MM.1S (cell line): ENCODE data around the gene CERS1.

Experiments used
- DNase-seq: peaks from one replicate; pipeline ENCODE4 v3.0.0-alpha.2; 2015
- H2AFZ ChIP-seq: fragments of 300-600 bp; sonication (generic); 2 replicates; pipeline ENCODE4 v1.6.0; 2016; ENCODE audit warnings: antibody characterized with exemption, low read length
- H3F3A ChIP-seq: fragments of 300-600 bp; sonication (generic); 2 replicates; pipeline ENCODE4 v1.6.1; 2016; ENCODE audit warnings: mild to moderate bottlenecking, antibody characterized with exemption, low read length, moderate library complexity, mixed read lengths; ENCODE audit not compliant: insufficient read depth
- H3K27ac ChIP-seq: fragments of 300-600 bp; sonication (generic); 2 replicates; pipeline ENCODE4 v1.5.1; 2016; ENCODE audit warnings: mild to moderate bottlenecking, low read length
- H3K27me3 ChIP-seq: fragments of 300-600 bp; sonication (generic); replicated peaks from 2 replicates; pipeline ENCODE4 v1.6.0; 2016; ENCODE audit warnings: low read length; ENCODE audit not compliant: insufficient read depth
- H3K36me3 ChIP-seq: fragments of 300-600 bp; sonication (generic); replicated peaks from 2 replicates; pipeline ENCODE4 v1.6.1; 2016; ENCODE audit warnings: mild to moderate bottlenecking, low read length, mixed read lengths; ENCODE audit not compliant: insufficient read depth
- H3K4me1 ChIP-seq: fragments of 300-600 bp; sonication (generic); 2 replicates; pipeline ENCODE4 v1.6.1; 2016; ENCODE audit warnings: low read length, mixed read lengths
- H3K4me2 ChIP-seq: fragments of 300-600 bp; sonication (generic); 2 replicates; pipeline ENCODE4 v1.6.0; 2016; ENCODE audit warnings: low read depth, low read length
- H3K4me3 ChIP-seq: fragments of 300-600 bp; sonication (generic); 2 replicates; pipeline ENCODE4 v1.5.1; 2016; ENCODE audit warnings: low read length, mixed read lengths
- H3K79me2 ChIP-seq: fragments of 300-600 bp; sonication (generic); 2 replicates; pipeline ENCODE4 v1.6.1; 2016; ENCODE audit warnings: mixed run types, low read length, mixed read lengths
- H3K9ac ChIP-seq: fragments of 300-600 bp; sonication (generic); 2 replicates; pipeline ENCODE4 v1.6.1; 2016; ENCODE audit warnings: low read length, mixed read lengths
- H3K9me2 ChIP-seq: fragments of 300-600 bp; sonication (generic); replicated peaks from 2 replicates; pipeline ENCODE4 v1.6.1; 2016; ENCODE audit warnings: mild to moderate bottlenecking, low read length, mixed read lengths; ENCODE audit not compliant: insufficient read depth
- H3K9me3 ChIP-seq: fragments of 300-600 bp; sonication (generic); replicated peaks from 2 replicates; pipeline ENCODE4 v1.6.1; 2016; ENCODE audit warnings: mild to moderate bottlenecking, low read length, mixed read lengths; ENCODE audit not compliant: insufficient read depth
- H4K20me1 ChIP-seq: fragments of 300-600 bp; sonication (generic); 2 replicates; pipeline ENCODE4 v1.6.1; 2016; ENCODE audit warnings: mild to moderate bottlenecking, low read length, moderate library complexity, mixed read lengths; ENCODE audit not compliant: insufficient read depth
- EZH2 ChIP-seq: fragments of 300-600 bp; sonication (generic); optimal IDR thresholded peaks from 2 replicates; pipeline ENCODE3; 2017; ENCODE audit warnings: low read depth, mild to moderate bottlenecking, antibody characterized with exemption, low read length, mixed read lengths
- EZH2phosphoT487 ChIP-seq: fragments of 300-600 bp; sonication (generic); IDR thresholded peaks from 2 replicates; pipeline ENCODE4 v1.6.1; 2018; ENCODE audit warnings: antibody characterized with exemption, low read length
- TF ChIP-seq, protein P1 (sequence below): fragments of 300-600 bp; sonication (generic); IDR thresholded peaks from 2 replicates; pipeline ENCODE4 v1.5.1; 2016; ENCODE audit warnings: antibody characterized with exemption, low read length, mixed read lengths

Gene CERS1

GRCh38 chr19:18932216-18932841, 36.4 kb upstream of the CERS1 start:
- no peaks in the 10 kb centered on the region for H3K27me3 ChIP-seq
- H3K27ac ChIP-seq = no peak overlapping the region
- no peak overlapping the region for H3K4me3 ChIP-seq
- no peaks in the 10 kb centered on the region for H3K36me3 ChIP-seq
- H3F3A ChIP-seq = peaks cover 7% of the 10 kb centered on the region; the same call in 1 of the 2 replicates
- DNase-seq = peak; percentile 38
- H3K9ac ChIP-seq = no peak overlapping the region
- no peaks in the 10 kb centered on the region for H3K4me1 ChIP-seq
- H2AFZ ChIP-seq = no peak overlapping the region
- peak overlapping the region; percentile 41; the same call in 1 of the 2 replicates for H3K4me2 ChIP-seq
- peaks cover 8% of the 10 kb centered on the region; the same call in 1 of the 2 replicates for H3K79me2 ChIP-seq
- TF ChIP-seq EZH2 = no peak
- TF ChIP-seq, protein P1, sequence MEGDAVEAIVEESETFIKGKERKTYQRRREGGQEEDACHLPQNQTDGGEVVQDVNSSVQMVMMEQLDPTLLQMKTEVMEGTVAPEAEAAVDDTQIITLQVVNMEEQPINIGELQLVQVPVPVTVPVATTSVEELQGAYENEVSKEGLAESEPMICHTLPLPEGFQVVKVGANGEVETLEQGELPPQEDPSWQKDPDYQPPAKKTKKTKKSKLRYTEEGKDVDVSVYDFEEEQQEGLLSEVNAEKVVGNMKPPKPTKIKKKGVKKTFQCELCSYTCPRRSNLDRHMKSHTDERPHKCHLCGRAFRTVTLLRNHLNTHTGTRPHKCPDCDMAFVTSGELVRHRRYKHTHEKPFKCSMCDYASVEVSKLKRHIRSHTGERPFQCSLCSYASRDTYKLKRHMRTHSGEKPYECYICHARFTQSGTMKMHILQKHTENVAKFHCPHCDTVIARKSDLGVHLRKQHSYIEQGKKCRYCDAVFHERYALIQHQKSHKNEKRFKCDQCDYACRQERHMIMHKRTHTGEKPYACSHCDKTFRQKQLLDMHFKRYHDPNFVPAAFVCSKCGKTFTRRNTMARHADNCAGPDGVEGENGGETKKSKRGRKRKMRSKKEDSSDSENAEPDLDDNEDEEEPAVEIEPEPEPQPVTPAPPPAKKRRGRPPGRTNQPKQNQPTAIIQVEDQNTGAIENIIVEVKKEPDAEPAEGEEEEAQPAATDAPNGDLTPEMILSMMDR = no peak
- TF ChIP-seq EZH2phosphoT487 = no peak
- no peaks in the 10 kb centered on the region for H3K9me3 ChIP-seq
- no peaks in the 10 kb centered on the region for H4K20me1 ChIP-seq
- H3K9me2 ChIP-seq = no peaks in the 10 kb centered on the region

DNA sequence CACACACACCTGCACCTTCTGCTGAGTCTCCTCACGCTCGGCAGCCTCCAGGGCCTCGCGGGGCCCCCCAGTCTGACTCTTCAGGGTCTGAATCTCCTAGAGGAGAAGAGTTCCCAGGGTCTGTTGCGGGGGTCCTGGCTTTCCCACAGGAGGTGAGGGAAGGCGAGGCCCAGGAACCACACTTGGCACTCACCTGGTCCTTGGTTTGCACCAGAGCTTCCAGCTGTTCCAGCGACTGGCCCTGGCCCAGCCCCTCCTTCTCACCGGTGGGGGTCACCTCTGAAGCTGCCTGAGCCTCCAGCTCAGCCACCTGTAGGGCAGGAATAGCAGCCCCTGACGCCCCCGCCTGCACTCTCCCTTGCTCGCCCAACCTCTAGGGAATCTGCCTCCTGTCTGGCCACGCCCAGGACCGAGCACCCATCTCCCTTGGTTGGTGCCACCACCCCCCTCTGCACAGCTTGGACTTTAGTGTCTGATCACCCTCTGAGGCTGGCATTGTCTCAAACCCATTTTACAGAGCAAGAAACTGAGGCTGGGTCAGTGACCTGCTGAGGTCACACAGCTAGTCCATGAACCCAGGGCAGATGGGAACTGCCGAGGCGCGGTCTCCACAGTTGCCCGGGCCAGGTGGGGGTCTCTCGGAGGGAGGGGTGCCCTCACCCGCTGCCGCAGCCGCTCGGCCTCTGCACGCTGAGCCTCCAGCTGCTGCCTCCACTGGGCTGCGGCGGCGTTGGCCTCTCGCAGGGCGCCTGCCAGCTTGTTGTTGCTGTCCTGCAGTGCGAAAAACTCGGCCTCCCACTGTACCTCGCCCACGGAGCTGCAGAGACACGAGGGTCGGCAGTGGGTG, 35.6 kb upstream of the CERS1 start:
- no peaks in the 10 kb centered on the region for H3K9me3 ChIP-seq
- H3F3A ChIP-seq = peaks cover 7% of the 10 kb centered on the region; the same call in 1 of the 2 replicates
- H3K79me2 ChIP-seq = peaks cover 8% of the 10 kb centered on the region; the same call in 1 of the 2 replicates
- H3K4me1 ChIP-seq = no peaks in the 10 kb centered on the region
- H3K4me2 ChIP-seq = no peak overlapping the region
- no peak overlapping the region for H3K27ac ChIP-seq
- no peaks in the 10 kb centered on the region for H3K36me3 ChIP-seq
- TF ChIP-seq EZH2phosphoT487 (no peak), EZH2 (no peak)
- TF ChIP-seq, protein P1 = no peak
- no peaks in the 10 kb centered on the region for H4K20me1 ChIP-seq
- H2AFZ ChIP-seq = no peak overlapping the region
- H3K9ac ChIP-seq = no peak overlapping the region
- H3K27me3 ChIP-seq = no peaks in the 10 kb centered on the region
- H3K4me3 ChIP-seq = no peak overlapping the region
- DNase-seq = no peak
- no peaks in the 10 kb centered on the region for H3K9me2 ChIP-seq

- no peak for DNase-seq
- Histone ChIP-seq H3F3A (peaks cover 7% of the 10 kb centered on the region; the same call in 1 of the 2 replicates), H4K20me1 (no peaks in the 10 kb centered on the region), H3K4me1 (no peaks in the 10 kb centered on the region), H3K9me3 (no peaks in the 10 kb centered on the region), H3K4me3 (no peak overlapping the region), H3K4me2 (no peak overlapping the region), H3K27me3 (no peaks in the 10 kb centered on the region), H3K9ac (no peak overlapping the region), H3K27ac (no peak overlapping the region), H2AFZ (no peak overlapping the region), H3K79me2 (peaks cover 13% of the 10 kb centered on the region), H3K9me2 (no peaks in the 10 kb centered on the region), H3K36me3 (0 out of 2 replicates have a peak, but pooled peaks cover 5% of the 10 kb centered on the region)
- no peak for TF ChIP-seq EZH2phosphoT487
- no peak for TF ChIP-seq EZH2
- TF ChIP-seq, protein P1 = no peak
Observed at GRCh38 chr19:18929311-18929710, 33.4 kb upstream of the CERS1 start.
